GM21360 (cell line): ENCODE results near the gene CNTNAP2.

Source experiments
- ATAC-seq: cut with Tn5 transposase; IDR thresholded peaks from one replicate; pipeline ENCODE4 v1.9.1; 2021; ENCODE audit warnings: mild to moderate bottlenecking, moderate library complexity; ENCODE audit not compliant: unreplicated experiment

Gene CNTNAP2

GRCh38 chr7:147510923-147511322, 1394.3 kb downstream of the CNTNAP2 start:
- ATAC-seq, result no peak

- no peak for ATAC-seq
Observed at GRCh38 chr7:147513451-147513850, 1396.8 kb downstream of the CNTNAP2 start.

GRCh38 chr7:147516391-147516790, 1399.8 kb downstream of the CNTNAP2 start:
- no peak for ATAC-seq

- ATAC-seq, result no peak
Observed at GRCh38 chr7:147519062-147519461, 1402.5 kb downstream of the CNTNAP2 start.

GRCh38 chr7:147523056-147523455, 1406.5 kb downstream of the CNTNAP2 start:
- no peak for ATAC-seq

- ATAC-seq, result no peak
Observed at GRCh38 chr7:147524726-147525250, 1408.2 kb downstream of the CNTNAP2 start.

GRCh38 chr7:147525325-147525724, 1408.7 kb downstream of the CNTNAP2 start:
- no peak for ATAC-seq

GRCh38 chr7:147535701-147536111, 1419.1 kb downstream of the CNTNAP2 start:
- ATAC-seq, result no peak

GRCh38 chr7:147539685-147540084, 1423.1 kb downstream of the CNTNAP2 start:
- ATAC-seq, result no peak

GRCh38 chr7:147540743-147541142, 1424.1 kb downstream of the CNTNAP2 start:
- no peak for ATAC-seq

- ATAC-seq, result no peak
Observed at GRCh38 chr7:147541261-147541660, 1424.7 kb downstream of the CNTNAP2 start.

- no peak for ATAC-seq
Observed at GRCh38 chr7:147547252-147547897, 1430.8 kb downstream of the CNTNAP2 start.

GRCh38 chr7:147556317-147556716, 1439.7 kb downstream of the CNTNAP2 start:
- no peak for ATAC-seq

GRCh38 chr7:147563669-147564068, 1447.1 kb downstream of the CNTNAP2 start:
- no peak for ATAC-seq

GRCh38 chr7:147564786-147565476, 1448.3 kb downstream of the CNTNAP2 start:
- no peak for ATAC-seq

- no peak for ATAC-seq
Observed at GRCh38 chr7:147567043-147567442, 1450.4 kb downstream of the CNTNAP2 start.

- ATAC-seq, result no peak
Observed at GRCh38 chr7:147569116-147569913, 1452.7 kb downstream of the CNTNAP2 start.

GRCh38 chr7:147570390-147570789, 1453.8 kb downstream of the CNTNAP2 start:
- ATAC-seq, result no peak

GRCh38 chr7:147571436-147572185, 1455.0 kb downstream of the CNTNAP2 start:
- no peak for ATAC-seq

GRCh38 chr7:147578196-147578595, 1461.6 kb downstream of the CNTNAP2 start:
- ATAC-seq, result no peak

GRCh38 chr7:147579148-147579547, 1462.5 kb downstream of the CNTNAP2 start:
- ATAC-seq, result no peak
